GM23338 (cell line): ENCODE results near the gene TRAF1. TPM values are rescaled to one million over a fixed set of nuclear protein-coding genes. Genes with fewer than 3 reads are reported as not detected.

Experiments used
- ATAC-seq: fragments of 200-7000 bp; cut with Tn5 transposase; 3 replicates; pipeline ENCODE4 v1.9.1; 2020
- DNase-seq: peaks from one replicate; pipeline ENCODE4 v3.0.0-alpha.2; 2015; ENCODE audit warnings: low spot score
- H2AFZ ChIP-seq: fragments of 200-600 bp; sonication (generic); 2 replicates; pipeline ENCODE4 v1.8.0; 2016; ENCODE audit warnings: antibody characterized with exemption, mild to moderate bottlenecking, moderate library complexity
- H3F3A ChIP-seq: fragments of 200-600 bp; sonication (generic); replicated peaks from 2 replicates; pipeline ENCODE4 v1.8.0; 2017; ENCODE audit warnings: antibody characterized with exemption, mixed run types, low read depth
- H3K27ac ChIP-seq: fragments of 200-600 bp; sonication (generic); 2 replicates; pipeline ENCODE4 v1.6.1; 2016; ENCODE audit warnings: low read depth
- H3K27me3 ChIP-seq: fragments of 200-600 bp; sonication (generic); 2 replicates; pipeline ENCODE4 v1.8.0; 2016; ENCODE audit warnings: mild to moderate bottlenecking, mixed run types, moderate library complexity; ENCODE audit not compliant: insufficient read depth
- H3K36me3 ChIP-seq: fragments of 200-600 bp; sonication (generic); 2 replicates; pipeline ENCODE4 v1.8.0; 2016; ENCODE audit warnings: mild to moderate bottlenecking; ENCODE audit not compliant: insufficient read depth
- H3K4me1 ChIP-seq: fragments of 200-600 bp; sonication (generic); 2 replicates; pipeline ENCODE4 v1.8.0; 2016; ENCODE audit warnings: mild to moderate bottlenecking, moderate library complexity; ENCODE audit not compliant: insufficient read depth
- H3K4me2 ChIP-seq: fragments of 200-600 bp; sonication (generic); 2 replicates; pipeline ENCODE4 v1.7.1; 2017; ENCODE audit warnings: mixed run types
- H3K4me3 ChIP-seq: fragments of 200-600 bp; sonication (generic); 2 replicates; pipeline ENCODE4 v1.6.1; 2016; ENCODE audit warnings: mixed run types
- H3K79me2 ChIP-seq: fragments of 200-600 bp; sonication (generic); replicated peaks from 2 replicates; pipeline ENCODE4 v1.8.0; 2017; ENCODE audit warnings: mild to moderate bottlenecking; ENCODE audit not compliant: insufficient read depth
- H3K9me2 ChIP-seq: fragments of 200-600 bp; sonication (generic); 2 replicates; pipeline ENCODE4 v1.8.0; 2017; ENCODE audit not compliant: insufficient read depth
- H4K20me1 ChIP-seq: fragments of 200-600 bp; sonication (generic); replicated peaks from 2 replicates; pipeline ENCODE4 v1.8.0; 2017; ENCODE audit warnings: mild to moderate bottlenecking; ENCODE audit not compliant: insufficient read depth
- H3K27ac Mint-ChIP-seq: 2 replicates; pipeline ENCODE4 v1.8.0; 2020; ENCODE audit warnings: inconsistent platforms, mild to moderate bottlenecking, moderate library complexity, mixed read lengths
- H3K27me3 Mint-ChIP-seq: 3 replicates; pipeline ENCODE4 v1.8.0; 2022; ENCODE audit warnings: low read depth, mild to moderate bottlenecking, moderate library complexity, mixed read lengths, inconsistent platforms; ENCODE audit not compliant: insufficient read depth, poor library complexity
- H3K36me3 Mint-ChIP-seq: 3 replicates; pipeline ENCODE4 v1.8.0; 2021; ENCODE audit warnings: low read depth, mild to moderate bottlenecking, inconsistent platforms, moderate library complexity, mixed read lengths
- H3K4me1 Mint-ChIP-seq: 3 replicates; pipeline ENCODE4 v1.8.0; 2020; ENCODE audit warnings: mild to moderate bottlenecking, inconsistent platforms, mixed read lengths
- H3K4me3 Mint-ChIP-seq: 3 replicates; pipeline ENCODE4 v1.8.0; 2021; ENCODE audit warnings: moderate library complexity, mild to moderate bottlenecking, inconsistent platforms, mixed read lengths
- H3K9me3 Mint-ChIP-seq: 3 replicates; pipeline ENCODE4 v1.8.0; 2020; ENCODE audit warnings: moderate library complexity, mild to moderate bottlenecking, inconsistent platforms, mixed read lengths
- CREB1 ChIP-seq: fragments of 250-450 bp; sonication (Bioruptor Pico); IDR thresholded peaks from 2 replicates; pipeline ENCODE4 v1.5.0; 2020; ENCODE audit warnings: low read depth, mild to moderate bottlenecking, moderate library complexity
- ETS1 ChIP-seq: IDR thresholded peaks from 2 replicates; pipeline ENCODE4 v1.6.1; 2016; ENCODE audit warnings: antibody characterized with exemption
- EZH2 ChIP-seq: fragments of 200-600 bp; sonication (generic); IDR thresholded peaks from one replicate; pipeline ENCODE4 v1.8.0; 2017; ENCODE audit warnings: antibody characterized with exemption, mild to moderate bottlenecking, low read depth; ENCODE audit not compliant: unreplicated experiment
- EZH2phosphoT487 ChIP-seq: fragments of 200-600 bp; sonication (generic); IDR thresholded peaks from one replicate; pipeline ENCODE4 v1.8.1; 2018; ENCODE audit warnings: antibody characterized with exemption; ENCODE audit not compliant: unreplicated experiment
- JUNB ChIP-seq: IDR thresholded peaks from one replicate; pipeline ENCODE4 v1.6.1; 2016; ENCODE audit warnings: antibody characterized with exemption; ENCODE audit not compliant: unreplicated experiment
- NANOG ChIP-seq: IDR thresholded peaks from 2 replicates; pipeline ENCODE4 v1.6.1; 2016; ENCODE audit warnings: antibody characterized with exemption, borderline replicate concordance
- STAT1 ChIP-seq: IDR thresholded peaks from one replicate; pipeline ENCODE4 v1.6.1; 2016; ENCODE audit warnings: antibody characterized with exemption; ENCODE audit not compliant: unreplicated experiment
- ZNF114 ChIP-seq: fragments of 250-450 bp; sonication (Bioruptor Pico); IDR thresholded peaks from 2 replicates; pipeline ENCODE4 v1.5.0; 2020; ENCODE audit warnings: mild to moderate bottlenecking, moderate library complexity
- ZNF331 ChIP-seq: fragments of 250-450 bp; sonication (Bioruptor Pico); IDR thresholded peaks from 2 replicates; pipeline ENCODE4 v1.5.0; 2020; ENCODE audit warnings: low read depth, mild to moderate bottlenecking, moderate library complexity
- long read RNA-seq: library from polyadenylated mRNA; unstranded; transcript quantifications from one replicate; pipeline ENCODE4 v2.0.0, GENCODE V29; 2020; ENCODE audit not compliant: unreplicated experiment
- polyA plus RNA-seq: library from polyadenylated mRNA; unstranded; fragments of >200 nt; fragmentation: Nextera tagmentation; extraction: Ambion mirVana; gene quantifications from 2 replicates; pipeline ENCODE4 v1.2.1, GENCODE V29; 2016
- total RNA-seq: library from RNA; depleted of rRNA; stranded (reverse); fragments of >200 nt; shearing (Covaris generic); gene quantifications from 2 replicates; pipeline ENCODE4 v1.2.3, GENCODE V29; 2014; rRNA removed
- TF ChIP-seq, protein P1 (sequence below), 2 experiments: fragments of 200-600 bp in 1 of 2; sonication (generic) in 1 of 2; conservative IDR thresholded peaks; 2 replicates each; pipeline versions ENCODE4 v1.5.1 to v1.6.1; 2016 to 2017; ENCODE audit warnings: antibody characterized with exemption in 2 of 2, low read depth in 2 of 2, mild to moderate bottlenecking in 2 of 2, moderate library complexity in 1 of 2

TRAF1 gene
- total RNA-seq (1.0 and 1.4 TPM in 2 replicates), polyA plus RNA-seq (0.39 and 0.63 TPM in 2 replicates)
- long read RNA-seq, partial matches to known transcripts = 0 of 1 reads
- long read RNA-seq, other reads (novel, unspliced or antisense) = 1 of 1 reads

GRCh38 chr9:120926397-120926928 lies at the start of gene TRAF1:
TSS of gene TRAF1 (minus strand) at chr9:120926796. CDS start at chr9:120926075, 721 bp downstream.
- H3K36me3 Mint-ChIP-seq = no peaks in the 10 kb centered on the region
- no peak within 1 kb of the TSS for H2AFZ ChIP-seq
- peaks cover 49% of the 10 kb centered on the region for H3K4me1 ChIP-seq
- H3K36me3 ChIP-seq = no peaks in the 10 kb centered on the region
- peaks cover 22% of the 10 kb centered on the region for H3K27me3 Mint-ChIP-seq
- TF ChIP-seq JUNB (no peak), ZNF114 (CRISPR knock-in tag) (no peak), CREB1 (CRISPR knock-in tag) (no peak), ZNF331 (CRISPR knock-in tag) (no peak), NANOG (no peak), STAT1 (no peak), ETS1 (no peak), EZH2phosphoT487 (no peak)
- TF ChIP-seq, protein P1, sequence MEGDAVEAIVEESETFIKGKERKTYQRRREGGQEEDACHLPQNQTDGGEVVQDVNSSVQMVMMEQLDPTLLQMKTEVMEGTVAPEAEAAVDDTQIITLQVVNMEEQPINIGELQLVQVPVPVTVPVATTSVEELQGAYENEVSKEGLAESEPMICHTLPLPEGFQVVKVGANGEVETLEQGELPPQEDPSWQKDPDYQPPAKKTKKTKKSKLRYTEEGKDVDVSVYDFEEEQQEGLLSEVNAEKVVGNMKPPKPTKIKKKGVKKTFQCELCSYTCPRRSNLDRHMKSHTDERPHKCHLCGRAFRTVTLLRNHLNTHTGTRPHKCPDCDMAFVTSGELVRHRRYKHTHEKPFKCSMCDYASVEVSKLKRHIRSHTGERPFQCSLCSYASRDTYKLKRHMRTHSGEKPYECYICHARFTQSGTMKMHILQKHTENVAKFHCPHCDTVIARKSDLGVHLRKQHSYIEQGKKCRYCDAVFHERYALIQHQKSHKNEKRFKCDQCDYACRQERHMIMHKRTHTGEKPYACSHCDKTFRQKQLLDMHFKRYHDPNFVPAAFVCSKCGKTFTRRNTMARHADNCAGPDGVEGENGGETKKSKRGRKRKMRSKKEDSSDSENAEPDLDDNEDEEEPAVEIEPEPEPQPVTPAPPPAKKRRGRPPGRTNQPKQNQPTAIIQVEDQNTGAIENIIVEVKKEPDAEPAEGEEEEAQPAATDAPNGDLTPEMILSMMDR (conservative IDR thresholded peaks at IDR 0.05; ENCODE audit: low read depth in 2 of 2) = no peak
- peak within 1 kb of the TSS; percentile 74; the same call in 1 of the 3 replicates for H3K4me3 Mint-ChIP-seq
- no peak within 1 kb of the TSS for H3K4me3 ChIP-seq
- H3K27me3 ChIP-seq = peaks cover 15% of the 10 kb centered on the region; the same call in 1 of the 2 replicates
- peaks cover 43% of the 10 kb centered on the region for H3K4me1 Mint-ChIP-seq
- no peak within 1 kb of the TSS for H3K27ac ChIP-seq
- H3K4me2 ChIP-seq = peak within 1 kb of the TSS; percentile 66; the same call in 1 of the 2 replicates
- no peak for ATAC-seq
- peaks cover 12% of the 10 kb centered on the region; the same call in 1 of the 2 replicates for H3F3A ChIP-seq
- peak within 1 kb of the TSS; percentile 72; the same call in 1 of the 2 replicates for H3K27ac Mint-ChIP-seq
- DNase-seq = no peak
- H3K79me2 ChIP-seq = no peaks in the 10 kb centered on the region
- no peaks in the 10 kb centered on the region for H4K20me1 ChIP-seq
- no peaks in the 10 kb centered on the region for H3K9me3 Mint-ChIP-seq
- no peaks in the 10 kb centered on the region for H3K9me2 ChIP-seq

- DNase-seq (no peak), ATAC-seq (no peak)
- H3F3A ChIP-seq = no peaks in the 10 kb centered on the region
- H3K4me2 ChIP-seq = no peak overlapping the region
- no peak overlapping the region for H3K27ac ChIP-seq
- no peak overlapping the region for H3K4me3 ChIP-seq
- H4K20me1 ChIP-seq = no peaks in the 10 kb centered on the region
- Mint-ChIP-seq H3K9me3 (no peaks in the 10 kb centered on the region), H3K4me1 (peaks cover 12% of the 10 kb centered on the region), H3K36me3 (no peaks in the 10 kb centered on the region), H3K27ac (no peak overlapping the region), H3K27me3 (peaks cover 6% of the 10 kb centered on the region), H3K4me3 (no peak overlapping the region)
- TF ChIP-seq EZH2 = no peak
- no peak for TF ChIP-seq ZNF331 (CRISPR knock-in tag)
- no peak for TF ChIP-seq EZH2phosphoT487
- TF ChIP-seq ZNF114 (CRISPR knock-in tag) = no peak
- no peaks in the 10 kb centered on the region for H3K27me3 ChIP-seq
- no peaks in the 10 kb centered on the region for H3K9me2 ChIP-seq
- H3K79me2 ChIP-seq = no peaks in the 10 kb centered on the region
- H3K4me1 ChIP-seq = peaks cover 7% of the 10 kb centered on the region
- no peaks in the 10 kb centered on the region for H3K36me3 ChIP-seq
- H2AFZ ChIP-seq = 0 out of 2 replicates have a peak overlapping the region, but pooled peaks have one; percentile 11
Observed at GRCh38 chr9:120974921-120975320, 48.3 kb upstream of the TRAF1 start.
